LHCN-M2 (cell line): ENCODE results near the gene ATF6. TPM values are rescaled to one million over a fixed set of nuclear protein-coding genes. Genes with fewer than 3 reads are reported as not detected.
A peak's percentile ranks its signal among the peaks of the same experiment; 100 is the strongest.

Experiments used
- DNase-seq: peaks from one replicate; pipeline ENCODE4 v3.0.0-alpha.2; 2012; ENCODE audit warnings: low read depth
- total RNA-seq: library from RNA; depleted of rRNA; stranded (reverse); fragments of >200 nt; gene quantifications from 2 replicates; pipeline ENCODE4 v1.2.3, GENCODE V29; 2014

Gene ATF6
- total RNA-seq, 1 experiment from 2014 or later, result 23.5 TPM

DNA sequence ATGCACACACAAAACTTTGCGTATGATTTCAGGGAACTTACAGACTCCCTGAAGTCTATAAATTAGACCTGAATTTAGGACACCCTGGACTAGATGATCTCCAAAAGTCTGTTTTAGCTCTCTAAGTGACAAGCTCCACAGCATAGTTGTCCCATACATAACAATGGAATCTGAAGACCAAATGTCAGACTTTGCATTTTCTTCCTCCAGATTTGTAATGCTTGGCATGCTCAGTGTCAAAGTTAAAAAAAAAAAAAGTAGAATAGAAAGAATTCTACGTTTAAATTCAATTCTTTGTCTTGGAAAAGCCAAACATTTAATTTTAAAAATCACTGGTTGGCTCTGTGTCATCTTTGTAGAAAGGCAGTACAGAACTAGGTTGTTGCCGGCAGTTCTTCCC lies 190.8 kb downstream of the ATF6 start:
- DNase-seq, result no peak

DNA sequence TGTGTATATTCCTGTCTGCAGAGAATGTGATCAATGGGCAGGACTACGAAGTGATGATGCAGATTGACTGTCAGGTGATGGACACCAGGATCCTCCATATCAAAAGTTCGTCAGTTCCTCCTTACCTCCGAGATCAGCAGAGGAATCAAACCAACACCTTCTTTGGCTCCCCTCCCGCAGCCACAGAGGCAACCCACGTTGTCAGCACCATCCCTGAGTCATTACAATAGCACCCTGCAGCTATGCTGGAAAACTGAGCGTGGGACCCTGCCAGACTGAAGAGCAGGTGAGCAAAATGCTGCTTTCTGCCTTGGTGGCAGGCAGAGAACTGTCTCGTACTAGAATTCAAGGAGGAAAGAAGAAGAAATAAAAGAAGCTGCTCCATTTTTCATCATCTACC lies 192.3 kb downstream of the ATF6 start:
- no peak for DNase-seq

DNA sequence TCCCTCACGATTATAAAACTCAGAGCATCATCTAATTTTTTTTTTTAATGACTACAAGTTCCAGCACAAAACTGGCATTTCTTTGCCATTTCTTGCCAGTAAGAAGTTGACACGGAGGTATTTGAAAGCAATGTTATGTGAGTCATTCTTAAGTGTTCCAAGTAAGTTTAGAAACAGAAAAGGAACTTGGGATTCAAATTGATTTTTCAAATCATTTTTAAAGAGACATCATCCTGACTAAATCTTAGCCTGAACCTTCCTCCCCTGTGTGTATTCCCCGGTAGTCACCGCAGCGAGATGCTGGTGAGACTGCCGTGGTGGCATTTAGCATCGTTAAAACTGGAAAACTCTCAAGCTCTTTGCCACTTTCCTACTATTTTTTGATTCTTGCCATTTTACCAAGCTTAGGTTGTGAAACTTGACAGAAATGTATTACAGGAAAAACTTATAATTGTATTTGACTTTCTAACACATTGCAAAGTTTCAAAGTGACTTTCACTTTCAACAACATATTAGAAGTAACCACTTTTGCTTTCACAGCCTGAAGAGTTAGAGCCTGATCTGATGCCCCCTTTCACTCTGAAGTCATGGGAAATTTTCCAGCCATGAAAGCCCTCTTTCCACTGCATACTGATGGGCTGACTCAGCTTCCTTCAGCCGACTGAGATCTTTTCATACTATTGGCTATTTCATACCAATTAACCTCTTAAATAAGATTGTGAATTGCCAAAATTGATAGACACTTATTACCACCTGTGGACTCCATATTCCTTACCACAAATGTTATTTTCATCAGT lies 196.2 kb downstream of the ATF6 start:
- DNase-seq, result peak; percentile 91

DNA sequence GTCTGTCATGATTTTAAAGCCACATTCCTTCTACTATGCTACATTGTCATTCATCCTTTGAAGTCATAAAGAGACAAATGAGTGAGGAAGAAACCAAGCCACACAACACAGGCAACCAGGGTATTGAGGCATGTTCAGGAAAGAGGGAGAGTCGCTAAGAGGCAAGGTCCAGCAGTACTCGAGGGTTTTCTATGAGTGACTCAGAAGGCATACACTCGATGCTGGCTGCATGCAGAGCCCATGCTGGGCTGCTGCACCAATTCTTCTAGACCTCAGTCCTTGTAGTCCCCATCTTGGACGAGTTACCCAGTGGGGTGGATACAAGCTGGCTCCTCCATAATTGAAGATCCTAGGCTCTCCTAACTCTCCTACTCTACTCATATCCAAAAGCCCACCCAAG lies 199.9 kb downstream of the ATF6 start:
- DNase-seq, result no peak

DNA sequence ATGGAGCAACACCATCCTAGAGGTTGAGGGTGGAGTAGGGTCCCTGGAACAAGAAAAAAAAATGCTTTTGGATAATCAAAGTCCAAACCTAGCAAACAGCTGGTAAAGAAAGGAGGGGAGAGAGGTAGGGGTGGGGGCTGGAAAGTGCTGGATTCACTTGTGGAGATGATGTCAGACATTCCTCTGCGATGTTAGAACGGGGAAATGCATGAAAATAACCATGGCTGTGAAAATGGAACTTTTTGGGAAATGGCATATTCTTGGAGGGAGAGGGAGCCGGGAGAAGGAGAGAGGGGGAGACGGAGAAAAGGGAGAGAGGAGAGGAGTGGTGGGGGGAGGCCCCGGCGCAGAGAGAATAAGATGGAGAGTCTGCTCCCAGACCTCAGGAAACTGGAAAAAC lies 203.9 kb downstream of the ATF6 start:
- DNase-seq, result no peak

DNA sequence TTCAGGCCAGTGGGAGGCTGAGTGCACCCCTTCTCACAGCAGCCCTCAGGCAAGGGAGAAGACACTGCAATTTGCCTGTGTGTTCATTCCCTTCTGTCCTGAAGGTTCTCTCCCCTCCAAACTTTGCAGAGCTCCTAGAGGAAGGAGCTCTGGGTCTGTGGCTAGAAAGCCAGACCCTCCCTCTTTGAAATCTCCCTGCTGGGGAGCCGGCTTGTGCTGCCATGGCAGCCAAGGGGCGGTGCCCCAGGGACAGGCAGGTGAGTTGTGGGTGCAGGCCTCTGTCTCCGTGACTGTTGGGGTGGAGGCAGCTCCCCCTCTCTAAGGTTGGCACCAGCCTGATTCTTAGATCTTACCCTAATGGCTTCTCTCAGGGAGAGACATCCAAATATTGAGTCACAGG lies 204.5 kb downstream of the ATF6 start:
- no peak for DNase-seq

DNA sequence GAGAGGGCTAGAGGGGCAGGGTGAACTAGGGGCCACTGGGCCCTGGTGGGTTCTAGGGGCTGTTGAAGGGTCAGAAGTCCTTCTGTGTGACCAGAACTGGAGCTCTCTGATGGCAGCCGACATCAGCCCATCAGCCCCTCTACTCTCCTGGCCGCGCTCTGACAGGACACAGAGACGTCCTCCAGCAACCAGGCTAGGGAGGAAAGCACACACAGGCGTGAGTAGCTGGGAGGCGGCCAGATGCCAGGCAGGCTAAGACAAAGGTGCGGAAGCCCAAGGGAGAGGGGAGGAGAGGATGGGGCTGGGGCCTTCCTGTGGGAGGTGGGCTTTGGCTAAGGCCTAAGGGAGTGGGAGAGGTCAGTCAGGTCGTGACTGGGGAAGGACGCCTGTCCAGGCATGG lies 206.7 kb downstream of the ATF6 start:
- no peak for DNase-seq

DNA sequence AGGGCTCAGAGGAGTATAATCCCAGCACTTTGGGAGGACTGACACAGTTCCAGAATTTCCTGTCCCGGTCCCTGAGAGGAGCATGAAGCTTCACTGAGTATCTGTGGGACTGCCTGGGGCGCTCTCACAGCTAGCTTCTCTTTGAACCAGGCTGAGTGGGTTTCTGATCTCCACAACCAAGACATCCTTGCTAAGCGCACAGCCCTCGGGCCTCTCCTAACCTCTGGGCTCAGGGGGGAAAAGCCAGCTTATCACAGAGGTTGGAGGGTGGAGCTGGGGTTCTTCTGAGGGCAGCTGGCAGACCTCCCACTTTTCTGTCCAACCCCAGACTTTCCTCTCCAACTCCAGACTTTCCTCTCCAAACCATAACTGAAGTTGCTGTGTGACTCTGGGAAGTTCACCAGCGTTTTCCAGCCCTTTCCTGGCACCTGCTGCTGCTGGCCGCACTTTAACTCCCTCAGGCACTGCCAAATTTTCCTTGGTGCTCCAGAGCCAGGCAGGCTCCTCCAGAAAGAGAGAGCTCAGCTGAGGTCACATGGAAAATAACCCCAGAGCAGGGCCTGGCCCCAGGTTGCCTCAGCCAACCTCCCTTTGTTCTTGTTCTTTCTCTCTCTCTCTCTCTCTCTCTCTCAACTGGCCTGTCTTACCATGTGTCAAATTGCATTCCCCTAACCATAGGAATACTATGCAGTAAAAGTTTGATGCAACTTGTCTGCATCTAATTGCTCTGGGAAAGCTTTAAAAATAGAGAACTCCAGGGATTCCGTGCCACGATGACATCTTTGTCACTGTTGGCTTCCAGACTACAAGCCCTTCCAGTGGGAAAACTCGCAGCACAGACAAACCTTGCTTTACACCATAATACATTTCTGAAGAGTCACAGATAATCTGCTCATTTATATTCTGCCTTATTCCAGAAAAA lies 208.1 kb downstream of the ATF6 start:
- no peak for DNase-seq

DNA sequence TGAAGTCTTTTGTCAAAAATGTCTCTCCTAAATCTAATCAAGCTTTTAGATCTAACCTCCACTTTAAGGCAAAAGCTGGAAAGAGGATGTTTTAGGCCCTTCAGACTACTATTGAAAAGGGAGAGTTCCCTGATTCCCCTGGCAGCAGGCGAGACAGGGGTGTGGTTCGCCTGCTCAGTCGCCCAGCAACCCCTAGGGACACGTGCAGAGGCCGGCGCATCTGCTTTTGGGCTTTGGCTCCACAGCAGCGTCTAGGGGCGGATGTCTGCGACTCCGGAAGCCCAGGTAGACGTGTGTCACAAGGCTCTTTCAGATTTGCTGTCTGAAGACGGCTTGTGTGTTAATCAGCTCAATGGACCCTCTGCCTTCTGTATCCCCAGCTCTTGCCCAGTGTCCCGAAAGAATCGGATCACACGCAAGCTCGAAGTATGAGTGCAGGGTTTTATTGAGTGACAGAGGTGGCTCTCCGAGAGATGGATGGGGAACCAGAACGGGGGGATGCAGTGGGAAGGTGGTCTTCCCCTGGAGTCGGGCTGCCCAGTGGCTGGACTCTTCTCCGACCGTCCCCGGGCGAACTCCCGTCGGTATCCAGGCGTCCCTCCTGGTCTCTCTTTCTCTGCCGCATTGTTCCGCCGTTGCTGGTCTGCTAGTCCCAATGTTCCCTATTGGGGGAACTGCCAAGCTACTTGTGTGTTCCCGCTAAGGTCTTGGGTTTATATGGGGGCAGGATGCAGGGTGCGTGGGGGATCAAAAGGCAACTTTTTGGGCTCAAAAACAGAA lies 212.1 kb downstream of the ATF6 start:
- no peak for DNase-seq

DNA sequence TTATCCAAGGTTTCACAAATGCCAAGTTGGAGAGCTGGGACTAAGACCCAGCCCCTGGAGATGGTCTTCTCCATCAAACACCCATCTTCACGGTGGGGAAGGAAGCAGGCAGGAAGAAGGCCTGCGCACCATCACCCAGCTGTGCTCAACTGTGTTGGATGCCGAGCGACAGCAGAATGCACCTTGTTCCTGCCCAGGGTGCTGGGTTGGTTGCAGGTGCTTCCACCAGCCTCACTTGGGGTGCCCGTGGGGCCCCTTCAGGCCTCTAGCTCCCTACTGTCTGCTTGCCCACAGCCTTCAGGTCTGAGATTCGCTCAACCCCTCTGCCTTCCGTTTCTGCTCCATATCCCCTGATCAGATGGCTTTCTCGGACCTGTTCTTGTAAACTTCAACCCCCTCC lies 215.0 kb downstream of the ATF6 start:
- no peak for DNase-seq

DNA sequence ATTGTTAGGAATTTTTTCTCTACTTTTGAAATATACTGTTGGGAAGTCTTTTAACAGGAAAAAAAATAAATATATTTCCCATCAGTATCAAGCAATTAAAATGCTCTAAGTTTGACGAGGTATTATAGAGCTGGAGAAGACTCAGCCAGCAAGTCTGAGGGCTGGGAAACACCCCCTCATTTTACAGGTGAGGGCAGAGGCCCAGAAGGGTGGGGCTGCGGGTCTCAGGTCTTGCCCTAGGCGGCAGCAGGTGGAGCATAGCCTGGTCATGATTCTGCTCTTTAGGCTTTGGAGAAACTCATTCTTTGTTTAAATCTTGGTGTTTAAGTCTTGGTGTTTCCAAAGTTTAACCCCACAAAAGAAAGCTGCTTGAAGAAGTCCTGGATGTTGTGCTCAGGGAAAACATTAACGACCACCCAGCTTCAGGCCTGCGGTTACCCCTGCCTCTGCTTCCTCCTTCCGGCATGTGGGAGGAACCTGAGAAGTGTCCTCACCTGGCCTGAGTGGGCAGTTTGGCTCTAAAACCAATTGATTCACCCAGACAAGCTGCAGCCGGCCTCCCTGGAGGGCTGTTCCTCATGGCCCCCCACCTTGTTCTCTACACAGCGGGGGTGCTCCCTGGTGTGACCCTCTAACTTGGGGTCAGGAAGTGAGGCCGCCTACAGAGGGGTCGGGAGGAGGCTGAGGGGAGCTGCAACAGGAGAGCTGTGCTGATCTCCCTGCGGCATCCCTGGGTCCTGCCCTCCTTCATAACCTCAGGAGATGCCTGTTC lies 215.8 kb downstream of the ATF6 start:
- no peak for DNase-seq

DNA sequence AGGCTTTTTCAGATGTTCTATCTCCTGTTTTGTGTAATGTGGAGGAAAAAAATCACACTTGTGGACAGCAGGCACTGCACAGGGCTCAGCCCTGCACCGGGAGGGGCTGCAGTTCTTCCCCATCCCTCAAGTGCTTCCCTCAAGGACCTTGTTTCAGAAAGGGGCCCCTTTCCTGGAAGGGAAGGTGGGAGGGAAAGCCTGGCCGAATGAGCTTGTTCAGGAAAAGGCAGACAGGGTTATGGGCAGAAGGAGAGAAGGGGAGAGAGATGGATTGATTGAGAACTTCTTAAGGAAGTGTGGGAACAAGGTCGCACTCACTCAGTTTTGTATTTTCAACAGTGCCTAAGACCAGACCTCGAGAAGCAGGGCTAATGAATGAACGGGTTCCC lies 216.4 kb downstream of the ATF6 start:
- no peak for DNase-seq

DNA sequence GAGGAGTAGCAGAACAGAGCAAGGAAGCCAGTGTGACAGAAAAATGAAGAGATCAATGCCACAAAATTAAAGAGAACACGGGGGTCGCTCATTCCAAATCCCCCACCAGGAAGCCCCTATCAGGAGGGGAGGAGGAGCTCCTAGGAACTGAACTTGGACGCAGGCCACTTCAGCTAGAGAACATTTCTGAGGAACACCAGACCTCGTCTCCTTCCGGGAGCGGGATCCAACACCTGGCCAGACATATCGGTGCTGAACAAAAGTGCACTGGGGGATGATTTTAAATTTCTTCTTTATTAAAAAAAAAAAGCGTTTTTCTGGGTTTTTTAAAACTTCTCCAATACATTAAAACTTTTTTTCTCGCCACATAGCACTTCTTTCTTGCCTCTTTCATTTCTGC lies 216.8 kb downstream of the ATF6 start:
- no peak for DNase-seq

DNA sequence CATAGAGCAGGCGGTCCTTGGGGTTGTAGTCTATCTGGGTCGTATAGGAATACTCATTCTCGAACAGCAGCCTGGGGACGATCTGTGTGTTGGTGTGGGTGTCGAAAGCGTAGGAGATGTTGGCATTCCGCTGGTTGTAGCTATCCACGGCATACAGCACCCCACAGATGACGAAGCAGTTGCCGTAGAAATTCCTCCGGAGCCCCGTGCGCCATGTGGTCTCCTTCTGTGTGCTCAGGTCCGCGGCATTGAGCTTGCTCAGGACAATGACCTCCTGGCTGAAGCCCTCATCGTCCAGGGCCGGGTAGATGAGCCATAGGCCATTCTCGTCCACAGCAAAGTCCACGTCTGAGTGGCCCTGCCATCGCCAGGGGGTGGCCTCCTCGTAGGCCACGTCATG lies 217.6 kb downstream of the ATF6 start:
- no peak for DNase-seq

DNA sequence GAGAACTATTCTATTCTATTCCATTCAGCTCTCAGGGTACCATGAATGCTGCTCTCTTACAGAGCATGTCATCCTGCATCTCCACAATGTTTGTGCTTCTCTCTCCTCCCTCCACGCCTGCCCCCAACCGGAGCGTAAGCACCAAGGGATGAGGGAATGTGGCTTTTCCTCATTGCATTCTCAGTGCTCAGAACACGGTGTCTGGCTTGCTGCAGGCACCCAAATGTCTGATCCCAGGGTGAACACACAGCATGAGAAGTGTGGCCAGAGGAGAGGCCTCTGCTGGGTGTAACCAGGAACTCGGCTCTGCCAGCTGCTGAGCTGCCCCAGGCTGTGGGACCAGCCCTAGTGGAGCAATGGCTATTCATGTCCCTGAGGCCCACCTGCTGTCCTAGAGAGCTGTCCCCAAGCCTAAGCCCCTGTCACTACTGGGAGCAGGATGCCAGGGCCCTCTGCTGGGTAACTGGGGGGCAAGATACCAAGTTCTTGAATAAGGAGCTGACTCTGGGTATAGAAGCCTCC lies 219.2 kb downstream of the ATF6 start:
- DNase-seq, result no peak

DNA sequence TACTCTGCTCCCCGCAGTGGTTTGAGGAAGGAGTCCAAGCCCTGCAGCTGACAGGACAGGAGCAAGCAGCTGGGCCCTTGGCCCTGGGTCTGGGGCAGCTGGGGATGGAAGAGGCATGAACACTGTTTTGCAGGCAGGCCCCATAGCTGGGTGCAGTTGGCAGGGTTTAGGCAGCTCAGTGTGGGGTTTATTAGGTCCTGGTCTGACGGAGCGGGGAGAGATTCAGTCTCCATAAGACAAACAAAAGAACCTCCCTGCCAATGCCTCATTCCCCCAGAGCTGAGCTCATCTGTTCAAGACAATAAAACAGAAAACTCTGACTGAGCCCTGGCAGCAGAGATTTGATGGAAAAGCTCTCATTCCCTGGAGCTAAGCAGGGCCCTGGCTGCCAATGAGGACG lies 220.2 kb downstream of the ATF6 start:
- no peak for DNase-seq

DNA sequence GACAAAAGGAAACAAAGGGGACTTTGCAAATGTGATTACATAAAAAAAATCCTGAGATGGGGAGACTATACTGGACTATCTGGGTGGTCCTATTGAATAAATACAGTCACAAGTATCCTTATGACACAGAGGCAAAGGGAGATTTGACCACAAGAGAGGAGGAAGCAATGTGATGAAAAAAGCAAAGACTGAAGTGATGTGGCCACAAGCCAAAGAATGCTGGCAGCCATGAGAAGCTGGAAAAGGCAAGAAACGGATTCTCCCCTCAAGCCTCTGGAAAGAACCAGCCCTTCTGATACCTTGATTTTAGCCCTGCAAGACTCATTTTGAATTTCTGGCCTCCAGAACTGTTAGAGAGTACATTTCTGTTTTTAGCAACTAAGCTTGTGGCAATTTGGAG lies 221.2 kb downstream of the ATF6 start:
- no peak for DNase-seq

DNA sequence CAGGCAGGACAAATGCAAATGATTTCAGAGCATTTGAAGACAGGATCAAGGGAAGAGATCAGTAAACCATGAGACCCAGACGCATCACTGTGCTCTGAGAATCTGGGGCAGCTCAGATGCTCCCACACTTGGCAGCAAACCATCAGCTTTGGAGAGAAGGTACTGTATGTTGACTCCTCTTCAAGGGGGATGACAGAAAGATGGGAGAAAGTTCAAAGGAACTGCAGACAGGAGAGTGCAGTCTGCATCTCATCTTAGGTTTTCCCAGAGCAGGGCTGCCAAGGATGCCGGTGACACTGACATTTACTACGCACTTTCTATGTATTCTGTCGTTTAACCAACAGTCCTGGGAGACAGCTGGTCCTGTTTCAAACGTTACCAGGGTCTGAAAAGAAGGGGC lies 221.8 kb downstream of the ATF6 start:
- DNase-seq, result no peak

DNA sequence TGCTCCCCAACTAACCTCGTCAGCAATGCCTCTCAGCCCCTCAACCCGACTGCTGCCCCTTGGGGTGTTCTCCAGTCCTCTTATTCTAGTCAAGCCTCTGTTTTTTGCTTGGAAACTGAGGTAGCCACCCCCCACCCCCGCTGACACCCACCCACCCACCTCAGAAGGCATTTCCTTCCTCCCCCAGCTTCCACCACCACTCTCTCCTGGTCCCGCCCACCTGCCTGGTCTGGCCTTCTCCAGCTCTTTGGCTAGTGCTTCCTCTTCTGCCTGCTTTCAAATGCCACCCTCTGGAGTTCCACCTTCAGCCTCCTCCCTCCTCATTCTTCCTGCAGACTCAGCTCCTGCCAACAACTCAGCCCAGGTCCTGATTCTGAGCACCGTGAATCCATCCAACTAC lies 222.3 kb downstream of the ATF6 start:
- no peak for DNase-seq

DNA sequence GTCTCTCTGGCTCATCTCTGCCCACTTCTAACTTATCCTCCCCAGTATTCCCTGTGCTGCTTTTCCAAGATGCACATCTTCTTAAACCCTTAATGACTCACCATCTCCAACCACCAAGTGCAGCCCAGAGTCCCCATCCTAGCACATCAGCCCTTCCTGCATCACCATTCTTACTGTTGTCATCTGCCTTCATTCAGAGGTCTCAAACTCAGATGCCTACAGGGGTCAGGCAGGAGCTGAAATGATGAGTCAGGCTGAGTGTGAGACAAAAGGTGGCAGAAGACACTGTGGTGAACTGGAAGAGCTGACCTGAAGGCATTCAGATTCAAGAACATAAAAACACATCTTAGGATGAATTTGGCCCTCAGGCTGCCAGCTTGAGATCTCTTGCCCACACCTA lies 223.0 kb downstream of the ATF6 start:
- DNase-seq, result peak; percentile 64

DNA sequence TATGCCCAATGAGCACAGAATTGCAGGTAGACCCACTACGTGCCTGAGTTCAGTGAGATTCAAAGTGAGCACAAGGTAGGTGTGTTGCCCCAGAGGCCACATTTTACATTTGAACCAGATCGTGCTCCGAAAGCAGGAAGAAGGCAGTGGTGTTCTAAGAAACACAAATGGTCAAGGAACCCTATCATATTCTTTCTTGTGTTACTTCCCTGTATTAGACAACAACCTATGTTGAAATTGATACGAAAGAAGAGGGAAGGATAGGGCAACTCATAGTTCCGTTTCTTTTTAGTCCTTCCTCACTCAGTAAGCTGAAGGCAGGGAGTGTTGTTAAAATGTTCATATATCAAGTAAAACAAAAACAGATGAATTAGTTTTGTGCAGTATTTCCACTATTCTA lies 223.7 kb downstream of the ATF6 start:
- DNase-seq, result no peak
